Measurements from ENCODE around the gene DOCK7.
"Not testable (repeated sequence)": the region's sequence is repeated elsewhere in the genome, so short reads cannot be mapped to it uniquely, and the experiment has no call there.

The DOCK7 gene

DNA sequence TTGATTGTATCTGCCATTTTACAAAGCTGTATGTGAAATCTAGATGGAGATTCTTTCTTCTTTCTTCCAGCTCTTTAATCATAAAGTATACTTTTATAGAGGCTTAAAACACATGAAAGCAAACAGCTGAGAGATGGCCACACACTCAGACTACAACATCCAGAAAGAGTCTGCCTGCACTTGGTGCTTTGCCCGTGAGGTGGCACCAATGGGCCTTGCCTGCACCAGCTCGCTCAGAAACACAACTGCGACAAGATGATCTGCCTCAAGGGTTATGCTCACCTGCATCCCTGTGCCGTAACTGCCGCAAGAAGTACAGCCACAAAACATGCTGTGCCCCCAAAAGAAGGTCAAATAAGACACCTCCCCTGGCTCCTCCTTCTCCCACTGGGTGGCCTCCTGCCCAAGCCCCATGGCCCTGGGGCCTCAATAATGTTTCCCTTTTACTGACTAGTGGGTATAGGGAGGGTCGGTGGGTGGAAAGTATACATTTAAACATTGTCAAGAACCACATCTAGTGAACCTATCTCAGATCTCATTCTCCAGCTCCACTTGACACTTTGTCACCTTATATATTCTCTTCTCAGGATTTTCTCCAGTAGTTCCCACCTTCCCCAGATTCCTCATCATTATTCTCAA lies 157.6 kb downstream of the DOCK7 start:
- DNase-seq (ENCODE audit: low spot score) = peak; percentile 51

DNA sequence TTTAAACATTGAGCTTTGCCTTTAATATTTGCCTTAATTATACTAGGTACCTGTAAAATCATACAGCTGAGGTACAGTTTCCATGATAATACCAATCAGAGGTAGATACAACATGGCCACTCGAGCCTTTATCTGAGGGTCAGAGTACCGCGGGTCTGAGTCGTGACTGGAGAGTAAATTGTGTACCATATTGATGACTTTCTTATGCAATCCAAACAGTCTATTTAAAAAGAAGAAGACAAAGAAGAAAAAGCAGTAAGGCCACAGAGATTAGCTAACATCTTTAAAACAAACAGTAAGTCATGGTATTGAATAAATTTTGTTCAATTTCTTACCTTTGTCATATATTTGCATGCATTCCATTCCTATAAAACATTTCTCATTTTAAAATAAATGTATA lies 159.0 kb downstream of the DOCK7 start:
- no peak for DNase-seq (ENCODE audit: low spot score)

DNA sequence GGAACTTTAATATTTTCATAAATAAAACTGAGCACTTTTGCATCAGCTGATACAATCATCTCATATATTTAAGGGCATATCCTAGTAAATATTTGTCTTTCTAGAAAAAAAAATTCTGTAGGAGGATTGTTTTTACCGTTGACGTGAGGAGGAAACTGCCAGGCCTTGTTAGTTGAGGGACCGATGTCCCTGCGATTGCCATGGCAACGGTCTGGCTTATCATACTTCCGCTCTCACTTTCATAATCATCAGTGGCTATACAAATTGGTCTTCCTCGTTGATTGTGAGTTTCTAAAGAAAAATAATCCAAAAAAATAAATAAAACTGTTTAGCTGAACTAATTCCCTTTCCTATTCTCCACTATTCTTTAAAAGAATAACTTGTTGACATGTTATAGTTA lies 160.2 kb downstream of the DOCK7 start:
- DNase-seq (ENCODE audit: low spot score) = no peak

DNA sequence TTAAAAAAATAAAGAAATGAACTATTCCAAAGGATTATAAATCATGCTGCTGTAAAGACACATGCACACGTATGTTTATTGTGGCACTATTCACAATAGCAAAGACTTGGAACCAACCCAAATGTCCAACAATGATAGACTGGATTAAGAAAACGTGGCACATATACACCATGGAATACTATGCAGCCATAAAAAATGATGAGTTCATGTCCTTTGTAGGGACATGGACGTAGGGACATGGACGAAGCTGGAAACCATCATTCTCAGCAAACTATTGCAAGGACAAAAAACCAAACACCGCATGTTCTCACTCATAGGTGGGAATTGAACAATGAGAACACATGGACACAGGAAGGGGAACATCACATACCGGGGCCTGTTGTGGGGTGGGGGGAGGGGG lies 160.8 kb downstream of the DOCK7 start:
- DNase-seq (ENCODE audit: low spot score) = not testable (repeated sequence)

DNA sequence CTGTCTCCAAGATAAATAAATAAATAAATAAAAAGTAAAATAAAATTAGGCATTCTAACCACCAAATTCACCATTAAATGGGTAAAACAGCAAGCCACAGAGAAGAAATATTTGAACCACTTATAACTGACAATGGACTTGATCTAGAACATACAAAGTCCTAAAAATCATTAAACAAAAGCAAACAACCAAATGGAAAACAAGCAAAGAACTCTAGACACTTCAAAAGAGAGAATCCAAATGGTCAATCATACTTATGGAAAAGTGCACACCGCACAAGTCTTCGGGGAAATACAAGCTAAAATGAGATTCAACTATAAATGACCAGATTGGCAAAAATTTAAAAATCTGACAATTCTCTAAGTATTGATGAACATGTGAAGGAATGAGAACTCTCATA lies 164.3 kb downstream of the DOCK7 start:
- DNase-seq (ENCODE audit: low spot score) = no peak

DNA sequence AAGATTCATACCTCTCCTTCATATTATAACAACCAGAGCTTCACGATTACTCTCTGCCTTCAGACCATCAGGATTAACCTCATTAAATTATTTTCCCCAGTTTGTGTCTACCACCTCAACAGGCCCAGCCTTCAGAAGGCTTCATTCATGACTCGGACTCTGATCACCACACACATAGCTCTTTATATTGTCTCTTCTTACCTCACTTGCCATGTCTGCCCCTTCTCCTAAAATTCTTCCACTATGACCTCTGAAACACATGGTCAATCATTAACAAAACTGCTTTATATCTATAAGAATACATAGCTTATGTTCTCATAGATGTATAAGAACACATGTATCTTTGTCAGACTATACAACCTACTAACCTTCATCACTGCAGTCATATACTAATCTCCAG lies 171.6 kb downstream of the DOCK7 start:
- no peak for DNase-seq (ENCODE audit: low spot score)

DNA sequence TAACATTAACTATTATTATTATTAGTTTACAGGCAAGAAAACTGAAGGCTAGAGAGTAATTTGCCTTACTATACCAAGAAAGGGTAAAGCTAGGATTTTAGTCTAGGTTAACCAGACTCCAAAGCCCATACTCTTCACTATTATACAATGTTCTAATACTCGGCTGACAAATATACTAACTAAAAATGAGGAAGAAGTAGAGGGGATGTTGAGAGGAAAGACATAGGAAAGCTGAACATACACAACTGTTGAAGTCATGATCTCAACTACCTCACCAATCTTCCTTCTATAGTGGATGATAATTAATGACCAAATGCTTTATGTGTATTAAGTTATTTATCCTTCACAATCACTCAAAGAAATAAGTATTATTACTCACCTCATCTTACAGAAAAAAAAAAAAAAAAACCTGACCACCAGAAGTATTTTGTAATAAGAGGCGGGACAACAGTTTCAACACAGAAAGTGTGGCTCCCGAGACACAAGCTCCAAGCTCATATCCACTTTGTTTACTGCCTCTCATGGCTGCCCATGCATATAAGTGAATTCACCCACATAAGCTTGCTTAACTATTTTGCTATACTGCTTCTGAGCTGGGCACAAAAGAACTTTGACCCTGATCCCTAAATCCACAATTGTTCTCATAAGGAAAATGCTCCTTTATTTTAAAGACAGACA lies 173.3 kb downstream of the DOCK7 start:
- DNase-seq (ENCODE audit: low spot score) = no peak

DNA sequence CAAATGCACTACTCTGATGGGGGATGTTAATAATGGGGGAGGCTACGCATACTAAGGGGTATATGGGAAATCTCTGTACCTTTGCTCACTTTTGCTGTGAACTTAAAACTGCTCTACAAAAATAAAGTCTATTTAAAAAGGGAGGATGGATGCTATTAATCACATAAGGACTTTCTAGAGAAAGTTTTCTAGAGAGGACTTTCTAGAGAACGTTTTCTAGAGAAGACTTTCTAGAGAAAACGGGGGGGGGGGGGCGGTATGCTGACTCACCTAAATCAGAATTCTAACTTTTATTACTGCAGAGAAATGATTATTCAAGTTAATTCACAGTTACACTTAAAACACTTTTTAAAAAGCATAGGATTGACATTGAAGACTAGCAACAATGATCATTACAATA lies 175.2 kb downstream of the DOCK7 start:
- DNase-seq (ENCODE audit: low spot score) = no peak

DNA sequence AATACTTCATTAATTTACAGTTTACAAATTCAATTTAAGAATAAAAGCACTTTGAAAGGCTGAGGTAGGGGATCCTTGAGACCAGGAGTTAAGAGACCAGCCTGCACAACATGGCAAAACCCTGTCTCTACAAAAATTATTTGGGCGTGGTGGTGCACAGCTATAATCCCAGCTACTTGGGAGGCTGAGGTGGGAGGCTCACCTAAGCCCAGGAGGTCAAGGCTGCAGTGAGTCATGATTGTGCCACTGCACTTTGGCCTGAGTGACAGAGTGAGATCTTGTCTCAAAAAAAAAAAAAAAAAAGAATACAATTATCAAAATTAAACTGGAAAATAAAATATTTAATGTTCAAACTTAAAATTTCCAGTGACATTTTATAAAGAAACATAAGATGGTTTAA lies 179.2 kb downstream of the DOCK7 start:
- no peak for DNase-seq (ENCODE audit: low spot score)

DNA sequence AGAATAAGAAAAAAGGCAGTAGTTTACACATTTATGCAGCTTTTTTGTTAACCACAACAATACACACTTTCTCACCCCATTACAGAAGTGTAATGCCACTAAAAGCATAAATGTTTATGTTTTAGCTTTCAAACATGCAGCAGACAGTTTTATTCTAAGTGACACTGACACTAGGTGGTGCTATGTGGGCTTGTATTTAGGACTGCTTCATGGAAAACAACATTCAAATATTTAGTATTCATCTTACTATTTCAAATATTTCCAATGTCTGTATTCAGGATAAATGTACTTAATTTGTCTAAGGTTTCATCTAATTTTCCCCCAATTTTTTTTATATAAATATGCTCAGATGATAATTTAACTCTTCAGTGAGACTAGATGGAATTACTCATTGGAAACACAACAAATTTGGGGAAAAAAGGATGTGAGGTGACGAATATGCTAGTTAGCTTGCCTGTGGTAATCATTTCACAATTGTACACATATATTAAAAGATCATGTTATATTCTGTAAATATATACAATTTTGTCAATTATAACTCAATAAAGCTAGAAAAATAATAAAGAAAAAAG lies 179.9 kb downstream of the DOCK7 start:
- peak; percentile 20 for DNase-seq (ENCODE audit: low spot score)

DNA sequence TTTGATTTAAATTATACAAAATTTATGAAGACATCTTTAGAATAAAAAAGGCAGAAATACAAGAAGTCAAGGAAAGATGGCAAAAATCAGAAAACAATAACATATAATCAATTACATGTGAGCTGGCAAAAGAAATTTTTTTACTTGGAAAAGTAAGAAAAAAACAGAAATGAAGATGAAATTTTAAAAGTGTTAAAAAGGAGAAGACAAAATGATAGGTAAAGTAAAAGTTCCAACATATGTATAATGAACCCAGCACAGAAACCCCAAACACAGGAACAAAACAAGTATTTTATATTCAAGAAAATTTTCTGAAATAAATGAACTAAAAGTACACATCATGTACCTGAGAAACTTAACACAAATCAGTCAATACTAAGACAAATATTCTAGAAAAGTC lies 188.0 kb downstream of the DOCK7 start:
- no peak for DNase-seq (ENCODE audit: low spot score)

DNA sequence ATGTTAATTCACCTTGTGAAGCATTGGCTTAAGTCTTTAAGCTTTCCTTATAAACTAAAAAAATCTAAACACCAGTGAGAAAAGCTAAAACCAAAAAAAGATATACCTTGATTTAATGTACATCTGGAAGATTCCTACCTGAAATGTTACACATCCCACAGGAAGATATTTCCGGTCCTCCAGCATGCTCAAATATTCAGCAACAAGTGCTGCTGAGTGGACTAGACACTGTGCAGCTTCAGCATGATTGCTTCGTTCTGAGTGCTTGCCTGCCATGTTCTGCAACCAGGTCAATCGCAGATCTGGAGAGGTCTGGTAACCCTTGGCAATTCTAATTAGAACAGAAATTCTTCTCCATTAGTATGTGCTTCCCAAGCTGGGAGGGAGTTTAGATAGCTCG lies 194.0 kb downstream of the DOCK7 start:
- DNase-seq (ENCODE audit: low spot score) = no peak

DNA sequence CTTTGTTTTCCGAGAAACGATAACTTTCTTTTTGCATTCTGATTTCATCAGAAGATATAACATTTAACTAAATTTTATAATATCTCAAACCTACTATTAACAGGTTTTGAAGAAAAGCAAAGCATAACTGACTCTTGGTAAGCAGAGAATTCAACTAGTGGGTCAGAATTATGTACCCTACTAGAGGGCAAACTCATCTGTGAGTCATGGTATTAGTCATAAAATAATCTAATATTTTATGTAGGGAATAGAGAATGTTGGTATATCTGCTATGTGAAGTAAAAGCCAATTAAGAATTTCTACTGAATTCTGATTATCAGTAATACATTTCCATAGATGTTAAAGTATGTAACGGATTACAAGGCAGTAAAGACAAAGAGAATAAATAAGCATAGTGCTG lies 194.5 kb downstream of the DOCK7 start:
- no peak for DNase-seq (ENCODE audit: low spot score)

DNA sequence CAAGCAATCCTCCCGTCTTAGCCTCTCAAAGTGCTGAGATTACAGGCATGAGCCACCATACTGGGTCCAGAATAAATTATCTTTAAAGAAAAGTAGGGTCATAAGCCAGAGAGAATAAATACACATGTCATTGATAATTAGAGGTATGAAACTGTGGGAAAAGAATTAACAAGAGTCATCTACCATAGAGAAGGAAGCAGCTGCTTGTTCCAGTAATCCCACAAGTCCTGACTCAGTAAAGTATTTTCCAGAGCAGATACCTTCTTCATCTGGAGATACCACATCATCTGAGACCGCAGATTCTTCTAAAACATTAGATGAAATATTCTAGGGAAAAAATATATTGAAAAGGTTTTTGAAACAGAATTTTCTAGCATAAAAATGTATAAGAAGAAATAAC lies 195.7 kb downstream of the DOCK7 start:
- no peak for DNase-seq (ENCODE audit: low spot score)

DNA sequence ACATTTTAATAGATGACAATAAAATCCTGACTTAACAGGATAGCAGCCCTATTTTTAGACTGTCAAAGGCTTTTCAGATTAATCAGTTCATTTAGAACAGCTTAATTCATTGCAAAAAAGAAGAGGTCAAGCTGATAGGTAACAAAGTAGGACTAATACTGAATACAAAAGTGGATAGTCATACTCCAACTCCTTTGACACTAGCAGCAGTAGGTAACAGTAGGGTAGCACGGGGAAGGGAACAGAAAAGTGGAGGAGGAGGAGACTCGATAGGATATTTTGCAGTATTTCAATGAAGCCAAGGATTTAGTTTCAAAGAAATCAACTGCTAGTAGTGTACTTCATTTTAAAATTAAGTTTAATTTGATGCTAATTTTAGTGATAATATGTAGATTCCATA lies 200.2 kb downstream of the DOCK7 start:
- no peak for DNase-seq (ENCODE audit: low spot score)

DNA sequence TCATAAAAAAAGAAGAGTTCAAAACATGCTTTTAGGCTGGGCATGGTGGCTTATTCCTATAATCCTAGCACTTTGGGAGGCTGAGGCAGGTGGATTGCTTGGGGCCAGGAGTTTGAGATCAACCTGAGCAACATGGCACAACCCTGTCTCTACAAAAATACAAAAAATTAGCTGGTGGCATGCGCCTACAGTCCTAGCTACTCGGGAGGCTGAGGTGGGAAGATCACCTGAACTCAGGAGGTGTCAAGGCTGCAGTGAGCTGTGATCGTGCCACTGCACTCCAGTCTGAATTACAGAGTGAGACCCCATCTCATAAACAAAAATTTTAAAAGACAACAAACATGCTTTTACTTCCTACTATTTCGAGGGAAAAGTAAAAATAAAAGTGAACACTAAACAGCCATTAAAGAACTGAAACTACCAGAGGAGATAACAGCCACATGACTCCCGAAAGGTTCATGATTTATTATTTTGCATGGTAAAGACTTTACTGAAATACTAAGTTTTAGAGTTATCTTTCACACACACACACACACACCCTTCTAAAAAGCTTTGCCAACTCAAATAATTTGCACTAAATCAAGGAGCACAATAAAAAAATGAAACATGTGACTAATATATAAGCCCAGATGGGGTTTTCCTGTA lies 203.2 kb downstream of the DOCK7 start:
- DNase-seq (ENCODE audit: low spot score) = no peak

DNA sequence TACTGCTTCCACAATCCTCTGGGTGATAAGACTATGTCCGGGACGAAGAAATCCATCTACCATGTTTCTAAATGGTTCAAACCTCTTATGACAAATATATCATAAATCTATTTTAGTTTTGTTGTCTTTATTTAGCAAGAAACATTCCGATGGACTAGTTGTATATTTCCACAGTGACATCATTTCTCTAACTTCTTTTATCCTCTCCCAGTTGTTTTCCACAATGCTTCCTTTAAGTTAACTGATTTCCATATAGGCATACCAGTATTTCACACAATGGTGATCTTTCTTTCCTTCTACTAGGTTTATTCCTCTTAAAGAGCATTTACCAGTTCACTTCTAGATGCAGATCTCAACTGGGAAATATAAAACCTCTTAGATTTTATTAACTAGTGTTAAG lies 206.5 kb downstream of the DOCK7 start:
- no peak for DNase-seq (ENCODE audit: low spot score)

DNA sequence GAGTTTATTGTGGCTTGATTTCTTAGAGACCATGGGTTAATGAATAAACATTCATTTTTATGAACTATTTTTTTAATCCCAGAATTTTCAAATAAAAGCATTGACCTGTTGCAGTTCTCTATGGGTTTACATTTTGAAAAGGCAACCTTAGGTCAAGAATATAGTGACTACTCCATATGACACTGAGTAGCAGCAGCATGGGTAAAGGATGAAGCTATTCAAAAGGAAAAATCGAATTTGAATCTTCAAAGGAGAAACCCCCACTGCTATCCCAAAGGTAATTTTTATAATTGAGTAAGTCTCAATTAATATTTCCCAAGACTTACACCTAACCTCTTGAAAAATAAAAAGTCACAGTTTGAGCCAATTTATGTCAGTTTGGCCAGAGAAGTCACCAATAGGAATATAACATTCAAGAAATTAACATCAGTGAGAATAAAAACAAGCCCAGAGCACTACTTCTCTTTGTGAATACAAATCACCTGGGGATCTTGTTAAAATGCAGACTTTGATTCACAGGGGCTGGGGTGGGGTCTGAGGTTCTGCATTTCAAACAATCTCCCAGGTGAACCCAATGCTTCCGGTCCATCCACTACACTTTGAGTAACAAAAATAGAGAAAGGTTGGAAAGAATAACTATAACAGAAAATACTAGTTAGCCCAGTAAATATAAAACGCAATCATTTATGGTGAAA lies 211.5 kb downstream of the DOCK7 start:
- DNase-seq (ENCODE audit: low spot score) = no peak

DNA sequence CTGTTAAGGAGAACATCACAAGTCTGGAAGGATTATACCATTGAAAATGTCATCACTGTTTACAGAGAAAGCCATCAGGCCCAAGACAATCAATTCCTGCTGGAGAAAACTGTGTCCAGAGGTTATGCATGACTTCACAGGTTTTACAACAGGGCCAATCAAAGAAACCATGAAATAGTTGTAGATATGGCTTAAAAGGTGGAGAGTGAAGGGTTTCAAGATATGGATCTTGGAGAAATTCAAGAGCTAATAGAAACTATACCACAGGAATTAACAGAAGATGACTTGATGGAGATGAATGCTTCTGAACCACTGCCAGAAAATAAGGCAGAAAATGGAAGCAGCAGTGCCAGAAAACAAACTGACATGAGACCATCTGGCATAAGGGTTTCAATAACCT lies 221.1 kb downstream of the DOCK7 start:
- no peak for DNase-seq (ENCODE audit: low spot score)

DNA sequence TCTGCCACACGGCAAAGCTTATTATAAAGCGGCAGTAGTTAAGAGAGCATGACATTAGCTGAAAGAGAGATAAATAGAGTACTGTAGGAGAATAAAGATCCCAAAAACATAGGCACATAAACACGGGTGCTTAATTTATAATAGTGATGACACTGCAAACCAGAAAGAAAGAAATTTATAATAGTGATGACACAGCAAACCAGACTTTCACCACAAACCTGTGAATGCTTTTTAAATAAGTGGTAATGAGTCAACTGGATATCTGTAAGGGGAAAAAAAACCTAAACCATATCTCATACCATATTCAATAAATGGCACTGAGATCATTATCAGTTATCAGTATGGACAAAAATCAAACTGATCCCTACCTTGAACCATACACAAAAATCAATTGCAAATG lies 225.8 kb downstream of the DOCK7 start:
- no peak for DNase-seq (ENCODE audit: low spot score)

DNA sequence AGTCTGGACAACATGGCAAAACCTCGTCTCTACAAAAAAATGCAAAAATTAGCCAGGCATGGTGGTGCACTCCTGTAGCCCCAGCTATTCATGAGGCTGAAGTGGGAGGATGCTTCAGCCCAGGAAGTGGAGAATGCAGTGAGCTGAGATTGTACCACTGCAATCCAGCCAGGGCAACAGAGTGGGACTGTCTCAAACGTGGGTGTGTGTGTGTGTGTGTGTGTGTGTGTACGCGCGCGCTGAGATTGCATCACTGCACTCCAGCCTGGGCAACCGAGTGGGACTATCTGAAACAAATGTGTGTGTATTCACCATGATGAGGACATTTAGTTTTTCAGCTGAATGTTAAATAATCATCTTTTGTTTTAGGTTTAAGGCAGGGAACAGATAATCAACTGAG lies 230.2 kb downstream of the DOCK7 start:
- DNase-seq (ENCODE audit: low spot score) = no peak

DNA sequence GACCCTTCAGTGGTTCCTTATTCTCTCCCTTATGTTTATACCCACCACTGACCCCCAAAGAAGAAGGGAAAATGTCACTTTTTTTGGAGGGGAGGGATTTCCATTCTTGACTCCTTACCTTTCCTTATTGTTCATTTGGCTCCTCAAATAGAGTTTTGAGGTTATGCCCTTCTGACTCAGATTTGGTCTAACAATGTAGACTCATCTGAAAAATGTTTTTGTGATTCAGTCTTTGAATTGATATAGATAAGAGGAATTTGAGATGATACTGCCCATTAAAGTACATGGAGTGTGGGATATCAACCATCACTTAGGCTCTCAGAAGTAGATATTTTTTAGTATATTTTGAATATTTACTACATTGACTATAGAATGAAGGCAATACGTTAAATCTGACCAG lies 235.2 kb downstream of the DOCK7 start:
- DNase-seq (ENCODE audit: low spot score) = no peak

DNA sequence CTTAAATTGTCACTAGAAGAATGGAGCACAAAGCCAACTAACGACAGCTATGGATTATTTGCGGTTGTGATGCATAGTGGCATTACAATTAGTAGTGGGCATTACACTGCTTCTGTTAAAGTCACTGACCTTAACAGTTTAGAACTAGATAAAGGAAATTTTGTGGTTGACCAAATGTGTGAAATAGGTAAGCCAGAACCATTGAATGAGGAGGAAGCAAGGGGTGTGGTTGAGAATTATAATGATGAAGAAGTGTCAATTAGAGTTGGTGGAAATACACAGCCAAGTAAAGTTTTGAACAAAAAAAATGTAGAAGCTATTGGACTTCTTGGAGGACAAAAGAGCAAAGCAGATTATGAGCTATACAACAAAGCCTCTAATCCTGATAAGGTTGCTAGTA lies 237.9 kb downstream of the DOCK7 start:
- no peak for DNase-seq (ENCODE audit: low spot score)

All from putamen (tissue), 1 donor.